Thyroid gland (tissue), 4 donors: Measurements from ENCODE around the gene PMIS2.

Source experiments
- CTCF ChIP-seq, 6 experiments: fragments of 200-600 bp in 3 of 6; fragments of 450-650 bp in 3 of 6; sonication (generic) in 3 of 6; IDR thresholded peaks; one replicate each; pipeline ENCODE4 v1.5.1; 2016 to 2019; ENCODE audit warnings: antibody characterized with exemption in 6 of 6, mild to moderate bottlenecking in 2 of 6, inconsistent platforms in 1 of 6, moderate library complexity in 1 of 6
- POLR2A ChIP-seq, 2 donors: fragments of 450-650 bp; IDR thresholded peaks; one replicate each; pipeline ENCODE4 v1.6.1; 2017; ENCODE audit warnings: antibody characterized with exemption in 2 of 2, mild to moderate bottlenecking in 2 of 2, moderate library complexity in 1 of 2

GRCh38 chr19:35569281-35569781, 16.6 kb upstream of the PMIS2 start:
- no peak for TF ChIP-seq CTCF (IDR thresholded peaks at IDR 0.05)
- no peak for TF ChIP-seq POLR2A (IDR thresholded peaks at IDR 0.05)
